MCF 10A (cell line): ENCODE measurements around the gene ZNF804A. TPM values are rescaled to one million over a fixed set of nuclear protein-coding genes. Genes with fewer than 3 reads are reported as not detected.
"Not testable (repeated sequence)": the region's sequence is repeated elsewhere in the genome, so short reads cannot be mapped to it uniquely, and the experiment has no call there.

ENCODE experiments used
- BruUV-seq: library from RNA; stranded (reverse); fragments of 400-500 nt; replicated peaks from 2 replicates; lab custom pipeline; 2021; lab: Mats Ljungman, UMichigan
- CTCF ChIA-PET: fragments of 300-600 bp; sonication (Branson Sonifier 250); formaldehyde crosslinking; extraction: SDS; loops from one replicate; lab custom pipeline; 2021; ENCODE audit warnings: antibody characterized with exemption, inconsistent platforms; lab: Yijun Ruan, JAX
- POLR2A ChIA-PET: fragments of 300-600, 350-650 bp; sonication (Branson Sonifier 250); formaldehyde crosslinking; extraction: SDS; loops from one replicate; lab custom pipeline; 2020; ENCODE audit warnings: antibody characterized with exemption, inconsistent platforms; lab: Yijun Ruan, JAX
- DNase-seq: peaks from one replicate; pipeline ENCODE4 v3.0.0-alpha.2; 2018; ENCODE audit not compliant: unreplicated experiment
- H3K27ac Mint-ChIP-seq: one replicate; pipeline ENCODE4 v1.8.0; 2022; ENCODE audit warnings: mild to moderate bottlenecking, low read depth, mixed read lengths; ENCODE audit not compliant: unreplicated experiment
- H3K27me3 Mint-ChIP-seq: one replicate; pipeline ENCODE4 v1.8.0; 2022; ENCODE audit warnings: mixed read lengths; ENCODE audit not compliant: insufficient read depth, unreplicated experiment
- H3K36me3 Mint-ChIP-seq: one replicate; pipeline ENCODE4 v1.8.0; 2022; ENCODE audit warnings: mild to moderate bottlenecking, moderate library complexity, mixed read lengths; ENCODE audit not compliant: insufficient read depth, unreplicated experiment
- H3K4me1 Mint-ChIP-seq: one replicate; pipeline ENCODE4 v1.8.0; 2022; ENCODE audit warnings: mixed read lengths; ENCODE audit not compliant: insufficient read depth, unreplicated experiment
- H3K4me3 Mint-ChIP-seq: one replicate; pipeline ENCODE4 v1.8.0; 2022; ENCODE audit warnings: mild to moderate bottlenecking, moderate library complexity, mixed read lengths; ENCODE audit not compliant: unreplicated experiment
- H3K9me3 Mint-ChIP-seq: one replicate; pipeline ENCODE4 v1.8.0; 2022; ENCODE audit warnings: mixed read lengths; ENCODE audit not compliant: unreplicated experiment
- intact Hi-C: fragments of 100-400 bp; cut with micrococcal nuclease; formaldehyde crosslinking; loops from 2 replicates; pipeline ENCODE4 v1.14.1; 2022
- total RNA-seq: library from RNA; stranded (reverse); gene quantifications from 2 replicates; pipeline ENCODE4 v1.2.3, GENCODE V29; 2022
- TF ChIP-seq, protein P1 (sequence below): fragments of 200-600 bp; IDR thresholded peaks from one replicate; pipeline ENCODE4 v1.8.0; 2022; ENCODE audit warnings: antibody characterized with exemption, mild to moderate bottlenecking; ENCODE audit not compliant: unreplicated experiment

ZNF804A gene
- total RNA-seq, 1 experiment from 2014 or later, result not detected

- ChIA-PET CTCF (no interaction called here), POLR2A (no interaction called here)
- H3K27me3 Mint-ChIP-seq, result no peaks in the 10 kb centered on the region
- H3K36me3 Mint-ChIP-seq, result no peaks in the 10 kb centered on the region
- H3K27ac Mint-ChIP-seq, result no peak overlapping the region
- no peak for DNase-seq
- H3K4me3 Mint-ChIP-seq, result no peak overlapping the region
- no TSS peak for BruUV-seq
- TF ChIP-seq, protein P1, sequence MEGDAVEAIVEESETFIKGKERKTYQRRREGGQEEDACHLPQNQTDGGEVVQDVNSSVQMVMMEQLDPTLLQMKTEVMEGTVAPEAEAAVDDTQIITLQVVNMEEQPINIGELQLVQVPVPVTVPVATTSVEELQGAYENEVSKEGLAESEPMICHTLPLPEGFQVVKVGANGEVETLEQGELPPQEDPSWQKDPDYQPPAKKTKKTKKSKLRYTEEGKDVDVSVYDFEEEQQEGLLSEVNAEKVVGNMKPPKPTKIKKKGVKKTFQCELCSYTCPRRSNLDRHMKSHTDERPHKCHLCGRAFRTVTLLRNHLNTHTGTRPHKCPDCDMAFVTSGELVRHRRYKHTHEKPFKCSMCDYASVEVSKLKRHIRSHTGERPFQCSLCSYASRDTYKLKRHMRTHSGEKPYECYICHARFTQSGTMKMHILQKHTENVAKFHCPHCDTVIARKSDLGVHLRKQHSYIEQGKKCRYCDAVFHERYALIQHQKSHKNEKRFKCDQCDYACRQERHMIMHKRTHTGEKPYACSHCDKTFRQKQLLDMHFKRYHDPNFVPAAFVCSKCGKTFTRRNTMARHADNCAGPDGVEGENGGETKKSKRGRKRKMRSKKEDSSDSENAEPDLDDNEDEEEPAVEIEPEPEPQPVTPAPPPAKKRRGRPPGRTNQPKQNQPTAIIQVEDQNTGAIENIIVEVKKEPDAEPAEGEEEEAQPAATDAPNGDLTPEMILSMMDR, result no peak
- no peaks in the 10 kb centered on the region for H3K4me1 Mint-ChIP-seq
- intact Hi-C loops, result no loop called here
- no peaks in the 10 kb centered on the region for H3K9me3 Mint-ChIP-seq
Measured at GRCh38 chr2:184756885-184757284, 158.6 kb downstream of the ZNF804A start.

- H3K9me3 Mint-ChIP-seq, DNase-seq, H3K4me1 Mint-ChIP-seq, intact Hi-C loops, H3K27me3 Mint-ChIP-seq, POLR2A ChIA-PET, H3K27ac Mint-ChIP-seq, BruUV-seq, CTCF ChIA-PET, H3K4me3 Mint-ChIP-seq, H3K36me3 Mint-ChIP-seq: not testable (repeated sequence)
Measured at GRCh38 chr2:184759557-184760255, 161.4 kb downstream of the ZNF804A start.

DNA sequence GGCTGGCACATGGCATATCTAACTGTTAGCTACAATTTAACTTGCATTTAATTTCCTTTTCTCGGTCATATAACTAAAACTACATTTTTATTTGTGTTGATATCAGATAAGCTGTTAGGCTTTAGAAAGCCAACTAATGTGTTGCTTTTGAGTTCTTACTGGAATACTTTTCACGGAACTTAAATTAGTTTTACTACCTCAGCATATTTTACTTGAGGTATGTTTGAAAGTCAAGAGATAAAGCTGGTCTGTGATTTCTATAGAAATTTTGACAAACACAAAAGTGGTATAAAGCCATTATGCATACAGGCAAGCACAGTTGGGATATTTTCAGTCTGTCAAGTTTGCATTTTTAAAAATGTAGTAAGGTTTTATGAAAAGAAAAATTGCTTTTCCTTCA is 162.6 kb downstream of the ZNF804A start:
- H3K36me3 Mint-ChIP-seq, result no peaks in the 10 kb centered on the region
- POLR2A ChIA-PET, result no interaction called here
- no peaks in the 10 kb centered on the region for H3K9me3 Mint-ChIP-seq
- BruUV-seq, result no TSS peak
- no peak for DNase-seq
- CTCF ChIA-PET, result no interaction called here
- H3K27ac Mint-ChIP-seq, result no peak overlapping the region
- H3K4me3 Mint-ChIP-seq, result no peak overlapping the region
- TF ChIP-seq, protein P1, result no peak
- intact Hi-C loops, result no loop called here
- H3K27me3 Mint-ChIP-seq, result no peaks in the 10 kb centered on the region
- H3K4me1 Mint-ChIP-seq, result no peaks in the 10 kb centered on the region

GRCh38 chr2:184765112-184765895 is 167.0 kb downstream of the ZNF804A start:
- no peaks in the 10 kb centered on the region for H3K9me3 Mint-ChIP-seq
- peaks cover 10% of the 10 kb centered on the region for H3K4me1 Mint-ChIP-seq
- no peaks in the 10 kb centered on the region for H3K36me3 Mint-ChIP-seq
- no peak overlapping the region for H3K4me3 Mint-ChIP-seq
- no peak for DNase-seq
- no peaks in the 10 kb centered on the region for H3K27me3 Mint-ChIP-seq
- intact Hi-C loops, result no loop called here
- ChIA-PET CTCF (no interaction called here), POLR2A (no interaction called here)
- H3K27ac Mint-ChIP-seq, result no peak overlapping the region
- BruUV-seq, result no TSS peak
- TF ChIP-seq, protein P1, result no peak
